IPS-18c (cell line): Measurements from ENCODE around the gene OTOP1.
A peak's percentile ranks its signal among the peaks of the same experiment; 100 is the strongest.
"Not testable (repeated sequence)": the region's sequence is repeated elsewhere in the genome, so short reads cannot be mapped to it uniquely, and the experiment has no call there.

ENCODE experiments used
- H3K4me3 ChIP-seq: 2 replicates; pipeline ENCODE4 v1.7.0; 2013; ENCODE audit warnings: low read depth, mild to moderate bottlenecking, low read length, moderate library complexity; ENCODE audit not compliant: insufficient read depth
- H3K9me3 ChIP-seq: one replicate; pipeline ENCODE4 v1.6.1; 2013; ENCODE audit warnings: mild to moderate bottlenecking, low read length, moderate library complexity; ENCODE audit not compliant: control insufficient read depth, insufficient read depth

OTOP1 gene

GRCh38 chr4:4248029-4248884 is 21.5 kb upstream of the OTOP1 start, which contains the start of gene TMEM128:
Gene TMEM128 (minus strand): TSS chr4:4248223. CDS start chr4:4248202, 21 bp downstream.
- Histone ChIP-seq H3K4me3 (peak within 1 kb of the TSS; percentile 93), H3K9me3 (no peaks in the 10 kb centered on the region)

- Histone ChIP-seq H3K4me3 (peak overlapping the region; percentile 93), H3K9me3 (no peaks in the 10 kb centered on the region)
Measured at GRCh38 chr4:4247696-4248028, 20.9 kb upstream of the OTOP1 start.

GRCh38 chr4:4245172-4245571 is 18.4 kb upstream of the OTOP1 start:
- Histone ChIP-seq H3K4me3 (no peak overlapping the region), H3K9me3 (no peaks in the 10 kb centered on the region)

GRCh38 chr4:4239551-4239950 is 12.8 kb upstream of the OTOP1 start:
- not testable (repeated sequence) for H3K4me3 ChIP-seq, H3K9me3 ChIP-seq

GRCh38 chr4:4233610-4234009 is 6.9 kb upstream of the OTOP1 start:
- Histone ChIP-seq H3K4me3 (no peak overlapping the region), H3K9me3 (peaks cover 2% of the 10 kb centered on the region)

- H3K4me3 ChIP-seq = no peak overlapping the region
- H3K9me3 ChIP-seq = peaks cover 2% of the 10 kb centered on the region
Measured at GRCh38 chr4:4228356-4228668, 1.6 kb upstream of the OTOP1 start.

GRCh38 chr4:4227510-4228355 is 1.0 kb upstream of the OTOP1 start:
- peaks cover 2% of the 10 kb centered on the region for H3K9me3 ChIP-seq
- no peak overlapping the region; the same call in 1 of the 2 replicates for H3K4me3 ChIP-seq

GRCh38 chr4:4225915-4226605 is 669 bp downstream of the OTOP1 start:
- peaks cover 2% of the 10 kb centered on the region for H3K9me3 ChIP-seq
- peak overlapping the region; percentile 28; the same call in 1 of the 2 replicates for H3K4me3 ChIP-seq

- Histone ChIP-seq H3K9me3 (no peaks in the 10 kb centered on the region), H3K4me3 (no peak overlapping the region)
Measured at GRCh38 chr4:4217113-4217512, 9.6 kb downstream of the OTOP1 start.

- H3K4me3 ChIP-seq = no peak overlapping the region
- H3K9me3 ChIP-seq = no peaks in the 10 kb centered on the region
Measured at GRCh38 chr4:4216648-4217047, 10.1 kb downstream of the OTOP1 start.

GRCh38 chr4:4213674-4214073 is 13.1 kb downstream of the OTOP1 start:
- H3K9me3 ChIP-seq = not testable (repeated sequence)

GRCh38 chr4:4206204-4206603 is 20.5 kb downstream of the OTOP1 start:
- Histone ChIP-seq H3K9me3 (no peaks in the 10 kb centered on the region), H3K4me3 (no peak overlapping the region)

More at GRCh38 chr4:4213674-4214073, 13.1 kb downstream of the OTOP1 start:
- H3K4me3 ChIP-seq = not testable (repeated sequence)

GRCh38 chr4:4204401-4204745 is 22.4 kb downstream of the OTOP1 start:
- Histone ChIP-seq H3K4me3 (no peak overlapping the region), H3K9me3 (no peaks in the 10 kb centered on the region)

GRCh38 chr4:4203688-4204400 is 22.9 kb downstream of the OTOP1 start:
- Histone ChIP-seq H3K4me3 (no peak overlapping the region), H3K9me3 (no peaks in the 10 kb centered on the region)

GRCh38 chr4:4202510-4202909 is 24.2 kb downstream of the OTOP1 start:
- H3K4me3 ChIP-seq = no peak overlapping the region

GRCh38 chr4:4200624-4201023 is 26.1 kb downstream of the OTOP1 start:
- H3K4me3 ChIP-seq = no peak overlapping the region
- no peaks in the 10 kb centered on the region for H3K9me3 ChIP-seq

More at GRCh38 chr4:4202510-4202909, 24.2 kb downstream of the OTOP1 start:
- H3K9me3 ChIP-seq = no peaks in the 10 kb centered on the region

GRCh38 chr4:4195354-4195753 is 31.4 kb downstream of the OTOP1 start:
- H3K9me3 ChIP-seq = no peaks in the 10 kb centered on the region

More at GRCh38 chr4:4195354-4195753, 31.4 kb downstream of the OTOP1 start:
- H3K4me3 ChIP-seq = no peak overlapping the region
